Liver (tissue), 9 donors: ENCODE results near the gene RPTOR. TPM values are rescaled to one million over a fixed set of nuclear protein-coding genes. Genes with fewer than 3 reads are reported as not detected.

Experiments used
- DNase-seq: peaks from one replicate; pipeline ENCODE4 v3.0.0-alpha.2; 2017; ENCODE audit warnings: low spot score
- H3K27ac ChIP-seq, 2 donors: one replicate each; pipeline ENCODE4 v1.7.0; 2013; ENCODE audit warnings: inconsistent platforms in 2 of 2, low read length in 2 of 2, control low read depth in 1 of 2, low read depth in 1 of 2, mild to moderate bottlenecking in 1 of 2
- H3K27me3 ChIP-seq, 4 donors: one replicate each; pipeline versions ENCODE4 v1.6.1 to v1.7.0; 2013; ENCODE audit warnings: low read length in 3 of 4, inconsistent platforms in 1 of 4, mild to moderate bottlenecking in 1 of 4, moderate library complexity in 1 of 4; ENCODE audit not compliant: control insufficient read depth in 4 of 4, insufficient read depth in 4 of 4
- H3K36me3 ChIP-seq, 4 donors: one replicate each; pipeline versions ENCODE4 v1.6.1 to v1.7.0; 2013; ENCODE audit warnings: low read length in 3 of 4, mild to moderate bottlenecking in 3 of 4, low read depth in 1 of 4, moderate library complexity in 1 of 4; ENCODE audit not compliant: control insufficient read depth in 4 of 4, insufficient read depth in 3 of 4
- H3K4me1 ChIP-seq, 4 donors: one replicate each; pipeline versions ENCODE4 v1.6.1 to v1.7.0; 2013; ENCODE audit warnings: low read length in 3 of 4, mild to moderate bottlenecking in 3 of 4, moderate library complexity in 1 of 4; ENCODE audit not compliant: control insufficient read depth in 4 of 4, insufficient read depth in 4 of 4
- H3K4me3 ChIP-seq, 3 donors: one replicate each; pipeline versions ENCODE4 v1.6.1 to v1.7.0; 2013; ENCODE audit warnings: low read length in 3 of 3, control low read depth in 1 of 3, low read depth in 1 of 3, mild to moderate bottlenecking in 1 of 3
- H3K9ac ChIP-seq, 2 donors: one replicate each; pipeline ENCODE4 v1.7.0; 2013; ENCODE audit warnings: low read length in 2 of 2, mild to moderate bottlenecking in 2 of 2, moderate library complexity in 2 of 2, control low read depth in 1 of 2, low read depth in 1 of 2
- H3K9me3 ChIP-seq, 4 donors: one replicate each; pipeline versions ENCODE4 v1.6.1 to v1.7.0; 2013; ENCODE audit warnings: low read length in 3 of 4; ENCODE audit not compliant: control insufficient read depth in 4 of 4
- FOXA1 ChIP-seq: IDR thresholded peaks from 2 replicates; pipeline ENCODE4 v1.6.1; 2016; ENCODE audit warnings: antibody characterized with exemption
- FOXA2 ChIP-seq: IDR thresholded peaks from 2 replicates; pipeline ENCODE4 v1.6.1; 2016; ENCODE audit warnings: antibody characterized with exemption
- GABPA ChIP-seq, 2 donors: IDR thresholded peaks in 1 of 2; conservative IDR thresholded peaks in 1 of 2; 2 replicates each; pipeline ENCODE4 v1.6.1; 2016; ENCODE audit warnings: antibody characterized with exemption in 2 of 2, mild to moderate bottlenecking in 1 of 2, moderate library complexity in 1 of 2
- HNF4A ChIP-seq, 2 donors: conservative IDR thresholded peaks; 2 replicates each; pipeline ENCODE4 v1.6.1; 2016; ENCODE audit warnings: antibody characterized with exemption in 2 of 2, mild to moderate bottlenecking in 2 of 2
- NR2F2 ChIP-seq: IDR thresholded peaks from 2 replicates; pipeline ENCODE4 v1.6.1; 2016; ENCODE audit warnings: antibody characterized with exemption
- RXRA ChIP-seq, 2 donors: IDR thresholded peaks; 2 replicates each; pipeline ENCODE4 v1.6.1; 2017 to 2018; ENCODE audit warnings: antibody characterized with exemption in 2 of 2, mild to moderate bottlenecking in 1 of 2
- SP1 ChIP-seq: IDR thresholded peaks from 2 replicates; pipeline ENCODE4 v1.6.1; 2018; ENCODE audit warnings: antibody characterized with exemption, mild to moderate bottlenecking
- TAF1 ChIP-seq: conservative IDR thresholded peaks from 2 replicates; pipeline ENCODE4 v1.6.1; 2016; ENCODE audit warnings: antibody characterized with exemption, mild to moderate bottlenecking
- YY1 ChIP-seq: IDR thresholded peaks from 2 replicates; pipeline ENCODE4 v1.6.1; 2016; ENCODE audit warnings: antibody characterized with exemption, mild to moderate bottlenecking
- WGBS: extraction: QIAGEN DNeasy Blood & Tissue Kit; methylation state at CpG from one replicate; pipeline ENCODE4 v1.1.7; 2013; 5-methylcytosine and 5-hydroxymethylcytosine counted together
- polyA plus RNA-seq, 2 donors: library from polyadenylated mRNA; stranded (reverse) in 1 of 2; unstranded in 1 of 2; fragments of 200-250 nt in 1 of 2; fragments of >200 nt in 1 of 2; fragmentation: Nextera tagmentation in 1 of 2; extraction: Ambion mirVana in 1 of 2; gene quantifications; one replicate each; pipeline versions ENCODE4 v1.2.1 to v1.2.3, GENCODE V29; 2013 to 2015
- total RNA-seq, 2 donors: library from RNA; depleted of rRNA; stranded (reverse); fragments of >200 nt; gene quantifications; one replicate each; pipeline ENCODE4 v1.2.3, GENCODE V29; 2014
- TF ChIP-seq, protein P1 (sequence below): IDR thresholded peaks from 2 replicates; pipeline ENCODE4 v1.6.1; 2016; ENCODE audit warnings: antibody characterized with exemption
- TF ChIP-seq, protein P2 (sequence below): IDR thresholded peaks from 2 replicates; pipeline ENCODE4 v1.6.1; 2016; ENCODE audit warnings: antibody characterized with exemption
- TF ChIP-seq, protein P3 (sequence below): fragments of 150-350 bp; IDR thresholded peaks from 2 replicates; pipeline ENCODE4 v1.5.1; 2017; ENCODE audit warnings: improper control_type of control experiment, low read depth, low read length; ENCODE audit not compliant: missing input control
- TF ChIP-seq, protein P4 (sequence below): IDR thresholded peaks from 2 replicates; pipeline ENCODE4 v1.6.1; 2016; ENCODE audit warnings: antibody characterized with exemption, mild to moderate bottlenecking
- donor health status: healthy.
- donor health status: healthy.
- donor health status: healthy.
- donor health status: healthy.
- donor health status: healthy.

Gene RPTOR
- total and polyA plus RNA-seq, 4 donors = 4.8 to 25.4 (median 11.6) TPM

DNA sequence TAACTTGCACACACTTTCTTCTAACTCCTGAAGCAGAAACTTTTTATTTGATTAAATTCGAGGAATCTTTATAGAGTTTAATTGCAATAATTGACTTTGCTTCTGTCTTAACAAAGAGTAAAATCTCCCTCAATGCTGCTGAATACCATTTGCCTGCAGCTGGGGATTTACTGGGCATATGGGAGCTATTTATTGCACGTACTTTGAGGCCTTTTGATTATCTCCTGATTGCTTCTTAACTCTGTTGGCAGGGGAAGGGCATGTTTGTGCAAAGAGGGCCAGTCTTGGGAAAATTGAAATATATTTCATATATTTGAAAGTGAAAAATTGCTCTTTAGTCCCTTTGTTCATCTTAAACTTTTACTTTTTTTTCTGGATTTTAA is 290.2 kb downstream of the RPTOR start:
- Histone ChIP-seq H3K27ac (no peak overlapping the region), H3K9ac (no peak overlapping the region), H3K9me3 (no peaks in the 10 kb centered on the region), H3K27me3 (no peaks in the 10 kb centered on the region), H3K4me1 (no peaks in the 10 kb centered on the region), H3K36me3 (peaks cover 0 to 2% (median 2%) of the 10 kb centered on the region in 4 donors), H3K4me3 (no peak overlapping the region)
- DNase-seq = no peak
- 91% methylated on average over 2 of the region's 2 CpGs for WGBS
- no peak for TF ChIP-seq SP1
- no peak for TF ChIP-seq NR2F2
- TF ChIP-seq RXRA (IDR thresholded peaks at IDR 0.05) = no peak
- TF ChIP-seq HNF4A (conservative IDR thresholded peaks at IDR 0.05) = no peak
- TF ChIP-seq, protein P1, sequence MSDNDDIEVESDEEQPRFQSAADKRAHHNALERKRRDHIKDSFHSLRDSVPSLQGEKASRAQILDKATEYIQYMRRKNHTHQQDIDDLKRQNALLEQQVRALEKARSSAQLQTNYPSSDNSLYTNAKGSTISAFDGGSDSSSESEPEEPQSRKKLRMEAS = no peak
- TF ChIP-seq FOXA1 = no peak
- TF ChIP-seq, protein P2, sequence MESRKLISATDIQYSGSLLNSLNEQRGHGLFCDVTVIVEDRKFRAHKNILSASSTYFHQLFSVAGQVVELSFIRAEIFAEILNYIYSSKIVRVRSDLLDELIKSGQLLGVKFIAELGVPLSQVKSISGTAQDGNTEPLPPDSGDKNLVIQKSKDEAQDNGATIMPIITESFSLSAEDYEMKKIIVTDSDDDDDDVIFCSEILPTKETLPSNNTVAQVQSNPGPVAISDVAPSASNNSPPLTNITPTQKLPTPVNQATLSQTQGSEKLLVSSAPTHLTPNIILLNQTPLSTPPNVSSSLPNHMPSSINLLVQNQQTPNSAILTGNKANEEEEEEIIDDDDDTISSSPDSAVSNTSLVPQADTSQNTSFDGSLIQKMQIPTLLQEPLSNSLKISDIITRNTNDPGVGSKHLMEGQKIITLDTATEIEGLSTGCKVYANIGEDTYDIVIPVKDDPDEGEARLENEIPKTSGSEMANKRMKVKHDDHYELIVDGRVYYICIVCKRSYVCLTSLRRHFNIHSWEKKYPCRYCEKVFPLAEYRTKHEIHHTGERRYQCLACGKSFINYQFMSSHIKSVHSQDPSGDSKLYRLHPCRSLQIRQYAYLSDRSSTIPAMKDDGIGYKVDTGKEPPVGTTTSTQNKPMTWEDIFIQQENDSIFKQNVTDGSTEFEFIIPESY = no peak
- TF ChIP-seq, protein P3, sequence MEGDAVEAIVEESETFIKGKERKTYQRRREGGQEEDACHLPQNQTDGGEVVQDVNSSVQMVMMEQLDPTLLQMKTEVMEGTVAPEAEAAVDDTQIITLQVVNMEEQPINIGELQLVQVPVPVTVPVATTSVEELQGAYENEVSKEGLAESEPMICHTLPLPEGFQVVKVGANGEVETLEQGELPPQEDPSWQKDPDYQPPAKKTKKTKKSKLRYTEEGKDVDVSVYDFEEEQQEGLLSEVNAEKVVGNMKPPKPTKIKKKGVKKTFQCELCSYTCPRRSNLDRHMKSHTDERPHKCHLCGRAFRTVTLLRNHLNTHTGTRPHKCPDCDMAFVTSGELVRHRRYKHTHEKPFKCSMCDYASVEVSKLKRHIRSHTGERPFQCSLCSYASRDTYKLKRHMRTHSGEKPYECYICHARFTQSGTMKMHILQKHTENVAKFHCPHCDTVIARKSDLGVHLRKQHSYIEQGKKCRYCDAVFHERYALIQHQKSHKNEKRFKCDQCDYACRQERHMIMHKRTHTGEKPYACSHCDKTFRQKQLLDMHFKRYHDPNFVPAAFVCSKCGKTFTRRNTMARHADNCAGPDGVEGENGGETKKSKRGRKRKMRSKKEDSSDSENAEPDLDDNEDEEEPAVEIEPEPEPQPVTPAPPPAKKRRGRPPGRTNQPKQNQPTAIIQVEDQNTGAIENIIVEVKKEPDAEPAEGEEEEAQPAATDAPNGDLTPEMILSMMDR = no peak
- TF ChIP-seq YY1 = no peak
- no peak for TF ChIP-seq FOXA2
- TF ChIP-seq TAF1 = no peak
- TF ChIP-seq GABPA (IDR thresholded peaks at IDR 0.05 in 1 of 2, conservative IDR thresholded peaks at IDR 0.05 in 1 of 2) = no peak

DNA sequence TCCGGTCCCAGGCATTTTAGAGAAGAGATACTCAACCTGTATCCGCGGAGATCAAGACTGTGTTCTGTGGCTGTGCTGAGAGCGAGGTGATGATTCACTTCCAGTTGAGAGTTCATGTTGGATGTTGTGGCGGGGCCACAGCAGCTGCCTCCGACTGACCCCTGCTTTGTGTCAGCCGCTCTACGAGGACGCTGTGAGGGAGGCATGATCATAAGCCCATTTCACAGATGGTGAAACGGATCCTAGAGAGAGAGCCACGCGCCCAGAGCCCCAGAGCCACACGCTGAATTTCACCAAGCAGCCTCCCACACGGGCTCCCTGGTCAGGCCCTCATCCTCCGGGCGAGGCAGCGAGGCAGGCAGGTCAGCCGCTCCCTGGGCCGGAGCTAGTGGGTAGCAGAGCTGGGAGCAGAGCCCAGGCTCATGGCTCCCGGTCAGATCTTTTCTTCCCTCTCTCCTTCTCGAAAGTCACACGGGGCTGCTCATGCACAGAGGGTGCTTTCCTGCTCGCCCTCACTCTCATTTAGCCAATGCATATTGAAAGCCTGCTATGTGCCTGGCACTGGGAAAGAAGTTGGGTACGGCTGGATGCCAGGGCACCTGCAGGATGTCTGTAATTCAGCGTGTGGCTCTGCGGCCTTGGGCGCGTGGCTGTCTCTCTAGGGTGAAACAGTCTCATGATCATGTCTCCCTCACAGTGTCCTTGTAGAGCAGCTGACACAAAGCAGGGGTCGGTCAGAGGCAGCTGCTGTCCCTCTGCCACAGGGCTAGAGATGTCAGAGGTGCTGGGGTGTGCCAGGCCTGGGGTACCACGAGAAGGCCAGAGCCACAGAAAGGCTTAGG is 291.4 kb downstream of the RPTOR start:
- Histone ChIP-seq H3K4me3 (no peak overlapping the region), H3K36me3 (peaks cover 0 to 4% (median 2%) of the 10 kb centered on the region in 4 donors), H3K9me3 (no peaks in the 10 kb centered on the region), H3K4me1 (no peaks in the 10 kb centered on the region), H3K9ac (no peak overlapping the region), H3K27me3 (no peaks in the 10 kb centered on the region), H3K27ac (no peak overlapping the region)
- WGBS = 97% methylated on average over 30 of the region's 30 CpGs
- no peak for DNase-seq
- no peak for TF ChIP-seq RXRA (IDR thresholded peaks at IDR 0.05)
- no peak for TF ChIP-seq TAF1
- TF ChIP-seq, protein P4, sequence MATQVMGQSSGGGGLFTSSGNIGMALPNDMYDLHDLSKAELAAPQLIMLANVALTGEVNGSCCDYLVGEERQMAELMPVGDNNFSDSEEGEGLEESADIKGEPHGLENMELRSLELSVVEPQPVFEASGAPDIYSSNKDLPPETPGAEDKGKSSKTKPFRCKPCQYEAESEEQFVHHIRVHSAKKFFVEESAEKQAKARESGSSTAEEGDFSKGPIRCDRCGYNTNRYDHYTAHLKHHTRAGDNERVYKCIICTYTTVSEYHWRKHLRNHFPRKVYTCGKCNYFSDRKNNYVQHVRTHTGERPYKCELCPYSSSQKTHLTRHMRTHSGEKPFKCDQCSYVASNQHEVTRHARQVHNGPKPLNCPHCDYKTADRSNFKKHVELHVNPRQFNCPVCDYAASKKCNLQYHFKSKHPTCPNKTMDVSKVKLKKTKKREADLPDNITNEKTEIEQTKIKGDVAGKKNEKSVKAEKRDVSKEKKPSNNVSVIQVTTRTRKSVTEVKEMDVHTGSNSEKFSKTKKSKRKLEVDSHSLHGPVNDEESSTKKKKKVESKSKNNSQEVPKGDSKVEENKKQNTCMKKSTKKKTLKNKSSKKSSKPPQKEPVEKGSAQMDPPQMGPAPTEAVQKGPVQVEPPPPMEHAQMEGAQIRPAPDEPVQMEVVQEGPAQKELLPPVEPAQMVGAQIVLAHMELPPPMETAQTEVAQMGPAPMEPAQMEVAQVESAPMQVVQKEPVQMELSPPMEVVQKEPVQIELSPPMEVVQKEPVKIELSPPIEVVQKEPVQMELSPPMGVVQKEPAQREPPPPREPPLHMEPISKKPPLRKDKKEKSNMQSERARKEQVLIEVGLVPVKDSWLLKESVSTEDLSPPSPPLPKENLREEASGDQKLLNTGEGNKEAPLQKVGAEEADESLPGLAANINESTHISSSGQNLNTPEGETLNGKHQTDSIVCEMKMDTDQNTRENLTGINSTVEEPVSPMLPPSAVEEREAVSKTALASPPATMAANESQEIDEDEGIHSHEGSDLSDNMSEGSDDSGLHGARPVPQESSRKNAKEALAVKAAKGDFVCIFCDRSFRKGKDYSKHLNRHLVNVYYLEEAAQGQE = no peak
